ENCODE measurements around the gene SYNDIG1.

Gene SYNDIG1

DNA sequence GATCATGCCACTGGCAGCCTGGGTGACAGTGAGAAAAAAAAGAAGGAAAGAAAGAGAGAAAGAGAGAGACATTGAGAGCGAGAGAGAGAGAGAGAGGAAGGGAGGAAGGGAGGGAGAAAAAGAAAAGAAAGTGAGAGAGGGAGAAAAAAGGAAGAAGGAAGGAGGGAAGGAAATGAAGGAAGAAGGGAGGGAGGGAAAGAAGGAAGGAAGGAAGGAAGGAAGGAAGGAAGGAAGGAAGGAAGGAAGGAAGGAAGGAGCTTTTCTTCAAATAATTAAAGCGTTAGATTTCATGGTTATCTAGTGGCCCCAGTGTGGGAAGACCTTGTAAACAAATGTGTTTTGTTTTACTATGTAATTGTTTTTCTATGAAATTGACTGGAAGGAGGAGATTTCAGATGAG lies 170.8 kb downstream of the SYNDIG1 start:
- no peak for DNase-seq

DNA sequence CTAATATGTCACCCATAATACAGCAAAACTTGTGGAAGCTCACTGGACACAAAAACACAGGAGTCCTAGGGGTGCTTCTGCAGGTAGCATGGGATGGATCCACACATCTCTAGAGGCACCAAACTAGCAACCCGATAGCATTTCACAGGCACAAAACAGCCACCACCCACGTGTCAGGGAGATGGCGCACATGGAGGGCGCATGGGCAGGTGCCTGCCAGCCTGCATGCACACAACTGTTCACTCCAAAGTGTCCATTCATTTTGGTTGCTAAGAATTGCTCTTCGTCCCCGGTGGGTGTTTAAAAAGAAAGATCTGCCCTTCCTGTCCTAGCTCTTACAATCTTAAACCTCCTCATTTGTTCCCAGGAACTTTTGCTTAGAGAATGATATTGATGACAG lies 171.3 kb downstream of the SYNDIG1 start:
- DNase-seq = no peak

DNA sequence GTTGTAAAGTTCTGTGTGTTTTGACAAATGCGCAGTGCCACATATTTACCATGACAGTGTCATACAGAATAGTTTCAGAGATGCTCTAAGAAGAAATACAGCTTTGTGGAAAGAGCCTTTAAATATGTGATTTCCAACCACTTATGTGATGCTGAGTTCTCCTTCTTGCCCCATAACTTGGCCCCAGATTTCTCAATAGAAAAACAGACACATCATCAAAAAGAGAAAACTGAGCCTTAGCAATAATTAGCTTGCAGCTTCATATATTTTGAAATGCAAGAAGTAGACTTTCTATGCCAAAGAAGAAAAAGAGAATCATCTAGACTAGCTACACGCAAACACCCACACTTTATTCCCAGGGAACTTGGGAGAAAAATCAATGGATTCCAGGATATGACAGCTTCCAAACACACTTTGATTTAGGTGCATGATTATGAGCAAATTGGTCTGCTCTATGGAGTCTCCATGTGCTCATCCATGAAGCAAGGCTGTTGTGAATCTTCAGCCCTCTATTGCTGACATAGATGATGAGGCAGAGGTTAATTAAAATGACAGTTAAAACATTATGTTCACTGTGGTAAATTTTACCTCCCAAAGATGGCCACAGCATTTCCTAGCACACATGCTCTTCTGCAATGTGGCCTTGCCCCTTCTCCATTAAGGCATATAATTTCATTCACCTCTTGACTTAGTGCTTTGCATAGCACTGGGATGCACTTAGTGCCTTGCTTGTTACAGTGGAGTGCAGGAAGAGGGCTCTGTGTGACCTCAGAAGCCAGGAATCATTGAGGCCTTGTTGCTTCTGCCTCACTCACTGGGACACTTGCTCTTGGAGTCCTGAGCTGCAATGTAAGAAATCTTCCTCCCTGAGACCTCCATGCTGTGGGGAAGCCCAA lies 174.6 kb downstream of the SYNDIG1 start:
- DNase-seq = no peak

DNA sequence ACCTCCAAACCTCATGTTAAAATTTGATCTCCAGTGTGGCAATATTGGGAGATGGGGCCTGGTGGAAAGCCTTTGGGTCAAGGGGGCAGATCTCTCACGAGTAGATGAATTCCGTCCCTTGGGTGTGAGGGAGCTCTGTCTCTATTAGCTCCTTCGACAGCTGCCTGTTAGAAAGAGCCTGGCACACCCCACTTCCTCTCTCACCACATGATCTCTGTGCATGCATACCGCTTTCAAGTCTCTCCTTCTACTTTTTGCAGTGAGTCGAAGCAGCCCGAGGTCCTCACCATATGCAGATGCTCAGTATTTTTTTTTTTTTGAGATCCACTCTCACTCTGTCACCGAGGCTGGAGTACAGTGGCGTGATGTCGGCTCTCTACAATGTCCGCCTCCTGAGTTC lies 176.9 kb downstream of the SYNDIG1 start:
- peak in 1 of 14 donors; percentile 20 for DNase-seq

DNA sequence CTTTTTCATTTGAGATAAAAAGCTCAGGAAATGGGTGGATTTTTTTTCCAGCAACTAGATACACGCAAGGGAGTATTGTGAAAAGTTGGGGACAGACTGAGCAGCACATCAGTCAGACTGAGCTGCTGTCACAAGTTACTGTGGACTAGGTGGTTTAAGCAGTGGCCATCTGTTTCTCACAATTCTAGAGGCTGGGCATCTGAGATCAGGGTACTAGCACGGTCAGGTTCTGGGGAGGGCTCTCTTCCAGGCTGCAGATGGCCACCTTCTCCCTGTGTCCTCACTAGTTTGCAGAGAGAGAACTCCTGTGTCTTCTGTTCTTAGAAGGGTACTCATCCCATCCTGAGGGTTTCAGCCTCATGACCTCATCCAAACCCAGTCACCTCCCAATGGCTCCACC lies 178.3 kb downstream of the SYNDIG1 start:
- no peak for DNase-seq

DNA sequence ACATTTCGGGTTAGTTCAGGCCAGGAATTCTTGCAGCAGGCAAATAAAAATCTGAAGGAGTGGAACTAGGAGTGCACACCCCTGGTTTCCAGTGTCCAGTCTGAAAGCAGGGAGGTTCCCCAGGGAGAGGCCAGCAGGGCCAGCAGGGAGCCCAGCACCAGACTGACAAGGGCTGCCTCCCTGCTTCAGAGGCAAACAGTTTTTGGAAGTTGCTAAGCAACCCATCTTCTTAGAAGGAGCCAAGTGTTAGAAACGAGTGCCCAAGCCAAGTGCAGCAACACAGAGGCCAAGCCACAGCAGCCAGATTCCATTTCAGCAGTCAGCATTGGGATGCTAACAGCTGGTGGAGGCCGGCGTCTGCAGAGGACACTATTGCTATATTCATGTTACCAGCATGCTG lies 179.1 kb downstream of the SYNDIG1 start:
- DNase-seq = no peak

DNA sequence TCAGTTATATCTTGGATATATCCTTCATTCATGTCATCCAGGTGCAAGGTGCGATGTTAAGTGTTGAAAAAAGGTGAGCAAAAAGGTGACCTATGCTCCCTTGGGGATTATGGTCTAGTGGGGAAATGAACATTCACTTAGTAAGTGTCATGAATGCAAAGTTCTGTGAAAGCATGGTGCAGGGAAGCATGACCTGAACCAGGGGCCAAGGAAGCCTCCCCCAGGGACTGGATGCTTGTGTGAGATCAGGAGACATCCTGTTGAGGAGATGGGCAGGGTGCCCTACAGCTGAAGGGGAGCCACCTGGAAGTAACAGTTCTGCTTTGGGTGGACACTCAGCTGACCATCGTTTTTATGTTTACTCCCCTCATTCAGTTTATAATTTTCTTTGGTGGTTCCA lies 179.5 kb downstream of the SYNDIG1 start:
- DNase-seq = no peak

DNA sequence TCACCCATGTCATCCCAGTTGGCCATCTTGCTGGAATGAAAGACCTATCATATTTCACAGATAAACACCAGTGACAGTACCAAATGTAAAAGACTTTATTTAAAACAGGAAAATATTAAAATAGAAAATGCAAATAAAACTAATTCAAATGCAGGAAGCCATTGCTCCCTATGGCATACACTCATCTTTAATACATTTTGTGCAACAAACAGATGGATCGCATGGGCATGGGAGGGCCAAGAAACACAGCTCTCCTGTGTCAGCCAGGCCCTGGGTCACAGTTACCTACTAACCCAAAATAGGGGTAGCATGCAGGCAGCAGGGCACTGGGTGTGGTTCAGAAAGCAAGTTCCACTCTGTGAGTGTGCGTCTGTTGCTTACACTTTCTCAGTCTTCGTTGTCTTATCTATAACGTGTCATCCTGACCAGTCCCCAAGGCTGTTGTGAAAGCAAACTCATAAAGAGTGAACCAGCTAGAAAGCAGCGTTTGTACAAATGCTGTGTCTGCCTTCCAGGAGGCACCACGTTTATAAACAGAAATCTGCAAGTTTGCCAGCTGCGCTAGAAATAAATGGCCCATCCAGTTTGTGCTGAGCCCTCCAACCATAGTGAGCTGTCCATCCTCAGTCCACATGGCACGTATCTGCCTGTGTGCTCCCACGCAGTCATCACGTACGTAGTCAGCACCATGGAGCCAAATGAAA lies 180.5 kb downstream of the SYNDIG1 start:
- peak in 3 of 14 donors; percentile 34 to 51 (median 37) for DNase-seq

DNA sequence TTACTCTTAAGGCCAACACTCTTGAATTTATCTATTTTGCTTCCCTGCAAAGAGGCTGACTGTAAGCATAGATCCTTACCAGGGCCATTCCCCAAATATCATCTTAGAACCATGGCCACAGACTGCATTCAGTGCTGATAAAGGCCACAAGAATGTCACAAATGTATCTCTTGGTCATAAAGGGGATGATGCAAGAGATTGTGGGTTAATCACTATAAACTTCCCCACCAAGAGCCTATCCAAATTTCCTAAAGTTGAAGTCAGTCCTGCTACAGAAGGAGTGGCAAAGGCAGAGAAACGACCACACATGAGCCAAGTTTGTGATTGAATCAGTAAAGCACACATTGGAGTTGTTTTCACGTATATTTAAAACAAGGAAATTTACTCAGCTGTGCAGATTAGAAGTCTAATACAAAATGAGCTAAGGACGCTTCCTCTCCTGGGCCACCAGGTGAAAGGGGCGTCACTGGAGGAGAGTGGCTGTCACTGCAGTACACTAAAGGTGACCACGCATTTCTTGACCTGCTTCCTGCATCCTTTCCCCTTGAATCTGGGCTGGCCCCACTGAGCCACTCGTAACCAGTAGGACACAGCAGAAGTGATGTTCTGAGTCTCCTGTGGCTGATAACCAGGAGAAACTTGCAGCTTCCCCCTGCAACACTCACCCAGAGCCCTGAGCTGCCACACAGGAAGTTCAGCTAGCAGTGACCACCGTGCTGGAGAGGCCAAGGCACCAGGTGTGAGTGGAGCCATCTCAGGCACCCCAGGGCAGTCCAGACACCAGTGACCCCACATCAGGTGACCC lies 181.9 kb downstream of the SYNDIG1 start:
- DNase-seq = no peak

DNA sequence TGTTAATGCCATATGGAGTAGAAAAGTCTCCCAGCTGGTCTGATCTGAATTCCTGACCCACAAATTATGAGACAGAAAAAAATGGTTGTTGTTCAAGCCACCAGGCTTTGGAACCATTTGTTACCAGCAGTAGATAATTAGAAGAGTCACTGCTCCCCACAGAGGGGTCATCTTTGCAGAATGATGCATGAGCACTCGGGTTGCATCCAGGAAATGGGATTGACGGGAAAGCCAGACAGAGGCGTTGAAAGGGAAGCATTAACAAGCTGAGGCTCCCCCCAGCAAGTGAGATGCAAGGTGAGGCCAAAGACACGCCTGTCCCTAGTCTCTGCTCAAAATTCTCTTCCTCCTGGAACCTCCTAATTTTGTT lies 182.5 kb downstream of the SYNDIG1 start:
- no peak for DNase-seq

DNA sequence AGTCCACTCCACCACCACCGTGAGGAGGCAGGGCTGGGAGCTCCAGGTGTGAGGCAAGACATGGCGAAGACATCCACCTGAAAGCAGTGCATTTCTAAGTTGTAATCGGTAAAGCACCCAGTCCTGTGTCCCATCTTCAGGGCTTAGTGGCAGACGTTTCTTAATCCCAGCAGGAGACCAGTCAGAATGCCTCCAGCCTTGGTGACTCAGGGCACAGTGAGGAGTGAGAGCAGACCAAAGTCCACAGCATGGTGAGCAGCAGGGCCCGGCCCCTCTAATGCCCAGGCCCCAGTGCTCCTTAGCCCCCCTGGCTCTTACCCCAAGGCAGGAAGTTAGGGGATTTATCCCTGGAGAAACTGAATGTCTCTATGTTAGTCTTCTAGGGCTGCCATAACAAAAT lies 183.9 kb downstream of the SYNDIG1 start:
- DNase-seq = no peak

DNA sequence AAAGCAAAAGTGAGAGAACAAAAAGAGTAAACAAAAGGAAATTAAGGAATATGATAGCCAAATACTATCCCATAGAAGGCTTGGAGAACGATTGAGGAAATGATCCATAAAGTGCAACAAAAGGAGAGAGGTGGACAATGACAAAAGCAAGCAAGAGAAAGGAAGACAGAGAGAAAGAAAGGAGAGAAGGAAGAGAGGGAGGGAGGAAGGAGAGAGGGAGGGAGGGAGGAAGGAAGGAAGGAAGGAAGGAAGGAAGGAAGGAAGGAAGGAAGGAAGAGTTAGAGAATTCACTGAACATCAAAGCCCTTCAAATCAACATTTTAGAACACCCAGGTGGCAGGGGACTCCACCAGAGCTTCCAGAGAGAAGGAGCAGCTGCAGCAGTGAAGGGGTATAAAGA lies 185.0 kb downstream of the SYNDIG1 start:
- DNase-seq = no peak

DNA sequence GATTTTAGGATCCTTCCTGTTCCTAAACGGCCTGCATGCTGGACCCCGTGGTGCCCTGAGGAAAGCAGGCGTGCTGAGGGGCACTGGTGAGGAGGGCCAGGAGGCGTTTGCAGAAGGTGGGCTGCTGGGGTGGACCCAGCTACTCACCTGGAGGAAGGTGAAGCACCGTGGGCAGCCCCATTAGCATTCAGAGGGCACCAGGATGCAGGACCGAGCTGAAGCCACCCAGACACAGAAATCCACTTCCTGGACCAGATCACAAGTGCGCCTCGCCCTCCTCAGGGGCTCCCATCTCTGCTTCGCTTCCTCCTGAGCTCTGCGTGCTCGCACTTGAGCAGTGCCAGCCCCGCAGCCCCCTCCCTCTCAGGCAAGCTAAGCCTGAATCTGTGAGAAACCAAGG lies 187.0 kb downstream of the SYNDIG1 start:
- DNase-seq = no peak

DNA sequence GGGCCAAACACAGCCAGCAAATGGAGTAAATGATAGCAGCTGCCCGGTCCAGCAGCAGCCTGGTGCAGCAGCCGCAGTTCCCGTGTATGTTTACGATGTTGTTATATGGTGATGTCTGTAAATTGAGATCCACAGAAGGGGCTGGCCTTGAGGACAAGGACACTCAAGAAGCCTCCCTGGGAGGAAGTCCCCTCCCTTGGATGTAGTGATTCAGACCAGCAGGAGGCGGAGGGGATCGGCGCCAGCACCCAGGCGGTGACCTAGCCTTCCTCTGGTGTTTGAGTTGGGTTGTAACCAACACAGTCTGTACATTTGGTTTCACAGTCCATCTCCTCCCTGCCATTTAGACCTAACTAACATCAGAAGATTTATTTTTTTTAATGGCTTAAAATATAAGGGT lies 187.8 kb downstream of the SYNDIG1 start:
- DNase-seq = no peak

DNA sequence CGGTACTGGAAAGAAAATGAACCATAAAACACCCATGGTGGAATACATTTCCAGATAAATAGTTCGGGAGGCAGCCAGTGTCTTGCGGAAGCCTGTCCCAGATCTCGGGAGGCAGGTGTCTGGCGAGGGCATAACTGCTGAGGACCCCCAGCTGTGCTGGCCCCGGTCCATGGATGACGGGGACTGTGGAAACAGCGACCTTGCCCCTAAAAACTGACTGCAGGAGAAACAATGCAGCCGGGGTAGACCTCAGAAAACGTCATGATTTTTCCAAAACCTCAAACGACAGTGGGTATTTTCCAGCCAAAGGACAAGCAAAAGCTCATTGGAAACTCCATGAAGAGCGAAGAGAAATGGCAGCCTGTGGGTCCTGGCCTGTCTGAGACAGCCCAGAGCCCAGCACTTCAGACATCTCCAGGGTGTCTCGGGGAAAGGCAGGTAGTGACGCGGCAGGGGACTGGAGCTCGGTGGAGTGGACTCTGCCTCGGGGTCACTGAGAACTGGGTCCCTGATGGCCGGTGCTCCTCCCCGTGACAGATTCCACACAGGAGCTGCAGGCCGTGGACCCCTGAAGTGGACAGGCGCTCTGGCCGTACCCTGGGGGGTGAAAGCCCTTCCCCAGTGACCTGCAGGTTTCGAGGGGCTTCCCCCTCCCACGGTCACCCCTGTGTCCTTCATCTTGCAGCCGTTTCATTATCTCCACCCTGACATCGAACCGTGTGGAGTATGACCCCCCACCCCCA lies 188.6 kb downstream of the SYNDIG1 start:
- no peak for DNase-seq

DNA sequence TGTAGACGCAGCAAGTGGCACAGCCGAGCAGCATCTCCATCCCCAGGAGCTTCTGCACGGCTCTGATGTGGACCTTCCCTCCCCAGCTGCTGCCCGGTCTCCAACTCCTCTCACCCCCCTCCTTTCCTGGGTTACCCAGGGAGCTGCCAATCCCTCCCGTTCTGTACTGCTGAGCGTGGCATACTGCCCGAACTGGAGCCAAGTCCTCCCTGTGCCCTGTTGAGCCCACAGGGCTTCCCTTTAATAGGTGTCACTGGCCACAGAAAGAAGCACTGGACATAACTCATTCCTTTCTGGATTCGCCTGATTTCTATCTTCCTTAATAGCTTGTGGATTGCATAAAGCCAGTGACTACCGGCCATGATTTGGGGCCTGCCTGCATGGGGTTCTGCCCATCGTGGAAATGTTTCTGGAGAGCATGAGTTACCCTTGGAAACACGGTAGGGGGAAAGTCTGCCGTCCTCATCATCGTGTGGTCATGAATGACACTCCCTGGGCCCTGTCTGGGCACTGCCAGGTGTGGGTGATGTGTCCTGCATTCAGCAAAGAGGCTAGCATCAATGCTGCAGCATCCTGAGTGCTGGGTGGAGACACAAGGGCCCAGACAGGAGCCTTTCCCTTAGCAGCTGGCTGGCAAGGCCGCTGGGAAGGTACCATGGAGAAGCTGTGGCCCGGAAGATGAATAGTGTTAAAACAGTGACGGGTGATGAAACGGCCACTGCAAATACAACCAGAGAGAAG lies 189.7 kb downstream of the SYNDIG1 start:
- peak in 4 of 14 donors; percentile 18 to 70 (median 52) for DNase-seq

DNA sequence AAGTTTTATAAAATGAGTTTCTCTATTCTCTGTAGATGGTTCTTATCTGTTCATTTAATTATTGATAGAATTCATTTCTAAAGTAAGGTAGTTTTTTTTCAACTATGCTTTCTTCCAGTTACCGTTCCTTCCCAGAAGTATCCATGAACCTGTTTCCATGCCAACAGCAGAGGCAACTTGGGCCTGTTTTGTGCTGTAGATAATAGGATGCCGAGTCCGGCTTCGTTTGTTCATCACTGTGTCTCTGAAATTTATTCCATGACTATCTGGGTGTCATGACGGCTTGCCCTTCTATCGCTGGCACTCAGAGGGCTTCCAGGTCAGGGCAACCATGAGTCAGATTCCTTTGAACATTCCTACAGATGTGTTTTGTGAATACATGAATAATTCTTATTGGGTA lies 190.4 kb downstream of the SYNDIG1 start:
- no peak for DNase-seq

DNA sequence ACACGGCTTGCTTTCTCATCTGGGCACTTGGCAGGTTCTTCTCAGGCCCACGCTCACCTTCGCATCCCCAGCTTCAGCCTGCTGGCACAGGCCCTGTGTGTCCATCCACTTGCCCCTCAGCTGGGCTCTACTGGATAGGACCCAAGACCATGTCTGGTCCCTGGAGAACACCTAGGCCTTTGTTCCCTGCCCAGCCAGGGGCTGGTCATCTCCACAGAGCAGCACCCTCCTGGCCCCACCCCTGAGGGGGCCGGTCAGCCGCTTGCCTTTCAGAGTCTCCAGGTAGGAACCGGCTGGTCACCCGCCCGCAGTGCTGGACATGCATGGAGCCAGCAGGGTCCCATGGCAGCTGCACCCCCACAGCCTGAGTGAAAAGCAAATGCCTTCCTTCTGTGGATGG lies 191.2 kb downstream of the SYNDIG1 start:
- no peak for DNase-seq

DNA sequence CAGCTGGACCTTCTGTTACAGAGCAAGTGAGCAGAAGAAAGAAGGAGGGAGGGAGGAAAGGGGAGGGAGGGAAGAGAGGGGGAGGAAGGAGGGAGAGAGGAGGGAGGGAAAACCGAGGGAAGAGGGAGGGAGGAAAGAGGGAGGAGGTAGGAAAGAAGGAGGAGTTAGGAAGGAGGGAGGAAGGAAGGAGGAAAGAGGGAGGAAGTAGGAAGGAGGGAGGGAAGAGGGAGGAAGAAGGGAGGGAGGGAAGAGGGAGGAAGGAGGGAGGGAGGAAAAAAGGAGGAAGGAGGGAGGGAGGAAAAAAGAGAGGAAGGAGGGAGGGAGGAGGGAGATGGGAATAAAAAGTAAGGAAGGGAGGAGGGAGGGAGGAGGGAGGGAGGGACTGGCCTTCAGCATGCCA lies 191.8 kb downstream of the SYNDIG1 start:
- no peak for DNase-seq

DNA sequence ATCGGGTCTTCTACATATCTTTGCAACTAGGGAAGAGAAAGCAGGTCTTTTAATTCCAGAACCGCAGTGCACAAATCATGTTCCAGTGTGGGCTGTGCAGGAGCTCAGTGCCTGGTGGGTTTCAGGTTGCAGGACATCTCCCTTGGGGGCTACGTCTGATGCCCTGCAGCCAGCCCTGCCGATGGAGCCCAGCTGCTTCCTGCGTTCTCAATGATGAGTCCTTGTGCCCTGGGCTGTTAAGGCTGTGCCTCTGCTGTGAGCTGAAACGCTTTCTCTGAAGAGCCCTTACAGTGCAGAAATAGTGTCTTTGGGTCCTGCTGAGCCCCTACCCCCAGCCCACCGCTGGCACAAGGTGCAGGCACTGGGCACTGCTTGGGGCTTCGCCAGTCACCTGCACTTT lies 192.9 kb downstream of the SYNDIG1 start:
- DNase-seq = no peak

DNA sequence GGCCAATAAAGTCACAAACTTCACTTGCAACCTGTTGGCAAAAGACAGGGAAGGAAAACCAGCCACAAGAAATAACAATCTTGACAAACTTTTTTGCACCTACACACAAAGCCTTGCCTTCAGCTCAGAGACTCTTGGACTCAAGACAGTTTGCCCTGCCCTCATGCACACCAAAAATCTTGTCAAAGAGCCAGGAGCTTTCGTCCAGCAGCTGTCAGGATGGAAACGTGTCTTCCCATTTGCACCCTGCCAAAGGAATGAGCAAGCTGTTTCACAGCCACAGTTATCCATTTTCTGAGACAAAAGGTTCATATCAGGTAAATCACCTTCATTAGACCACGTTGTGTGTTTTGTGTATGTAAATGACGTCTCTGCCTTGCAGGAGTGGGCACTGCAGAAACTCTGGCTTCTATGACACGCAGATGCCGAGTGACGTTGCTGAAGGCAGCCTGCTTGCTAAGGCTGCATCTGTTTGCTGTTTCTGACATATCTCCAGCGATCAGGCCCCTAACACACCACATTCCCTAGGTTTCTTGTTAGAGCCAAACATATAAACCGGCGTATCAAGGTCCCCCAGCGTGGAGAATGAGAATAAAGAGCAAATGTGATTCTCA lies 193.4 kb downstream of the SYNDIG1 start:
- DNase-seq = peak in 1 of 14 donors; percentile 20

Data from C1 segment of cervical spinal cord (tissue), 14 donors.